NCI-H774 (cell line): Measurements from ENCODE around the gene RBM10.

Source experiments
- DNase-seq: peaks from one replicate; lab custom pipeline; 2025; lab: John Stamatoyannopoulos, UW

Gene RBM10

GRCh38 chrX:47198026-47198686 is 53.1 kb downstream of the RBM10 start:
- no peak for DNase-seq

GRCh38 chrX:47198687-47199080 is 53.7 kb downstream of the RBM10 start:
- DNase-seq = no peak

GRCh38 chrX:47199286-47199685 is 54.3 kb downstream of the RBM10 start:
- no peak for DNase-seq

- no peak for DNase-seq
Observed at GRCh38 chrX:47200385-47201150, 55.5 kb downstream of the RBM10 start.

- no peak for DNase-seq
Observed at GRCh38 chrX:47201345-47201944, 56.4 kb downstream of the RBM10 start.

- DNase-seq = no peak
Observed at GRCh38 chrX:47202316-47202715, 57.3 kb downstream of the RBM10 start.

DNA sequence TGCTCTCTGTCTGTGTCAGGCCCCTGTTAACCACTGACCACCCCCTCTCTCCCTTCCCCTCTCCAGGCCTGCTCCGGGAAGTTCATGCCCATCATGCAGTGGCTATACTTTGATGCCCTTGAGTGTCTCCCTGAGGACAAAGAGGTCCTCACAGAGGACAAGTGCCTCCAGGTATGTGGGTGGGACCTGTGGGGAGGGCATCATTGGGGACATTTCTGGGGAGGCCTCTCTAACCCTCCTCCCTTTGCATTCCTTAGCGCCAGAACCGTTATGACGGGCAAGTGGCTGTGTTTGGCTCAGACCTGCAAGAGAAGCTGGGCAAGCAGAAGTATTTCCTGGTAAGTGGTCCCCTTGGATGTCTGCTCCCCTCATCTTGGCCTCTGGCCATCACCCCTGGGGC is 57.9 kb downstream of the RBM10 start:
- no peak for DNase-seq

GRCh38 chrX:47204970-47205369 is 59.9 kb downstream of the RBM10 start:
- no peak for DNase-seq

- no peak for DNase-seq
Observed at GRCh38 chrX:47206316-47206715, 61.3 kb downstream of the RBM10 start.

DNA sequence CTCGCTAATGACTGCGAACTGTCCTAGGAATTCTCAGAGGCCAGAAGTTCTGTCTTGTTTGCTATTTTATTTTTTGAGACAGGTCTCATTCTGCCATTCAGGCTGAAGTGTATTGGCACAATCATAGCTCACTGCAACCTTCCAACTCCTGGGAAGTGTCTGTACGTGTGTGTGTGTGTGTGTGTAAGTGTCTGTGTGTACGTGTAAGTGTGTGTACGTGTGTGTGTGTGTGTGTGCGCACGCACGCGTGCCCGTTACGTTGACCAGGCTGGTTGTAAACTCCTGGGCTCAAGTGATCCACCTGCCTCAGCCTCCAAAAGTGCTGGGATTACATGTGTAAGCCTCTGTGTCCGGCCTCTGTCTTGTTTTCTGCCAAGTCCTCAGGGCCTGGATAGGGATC is 63.1 kb downstream of the RBM10 start:
- DNase-seq = no peak

- DNase-seq = no peak
Observed at GRCh38 chrX:47209508-47210238, 64.7 kb downstream of the RBM10 start.

GRCh38 chrX:47210661-47211425 is 65.8 kb downstream of the RBM10 start:
- no peak for DNase-seq

DNA sequence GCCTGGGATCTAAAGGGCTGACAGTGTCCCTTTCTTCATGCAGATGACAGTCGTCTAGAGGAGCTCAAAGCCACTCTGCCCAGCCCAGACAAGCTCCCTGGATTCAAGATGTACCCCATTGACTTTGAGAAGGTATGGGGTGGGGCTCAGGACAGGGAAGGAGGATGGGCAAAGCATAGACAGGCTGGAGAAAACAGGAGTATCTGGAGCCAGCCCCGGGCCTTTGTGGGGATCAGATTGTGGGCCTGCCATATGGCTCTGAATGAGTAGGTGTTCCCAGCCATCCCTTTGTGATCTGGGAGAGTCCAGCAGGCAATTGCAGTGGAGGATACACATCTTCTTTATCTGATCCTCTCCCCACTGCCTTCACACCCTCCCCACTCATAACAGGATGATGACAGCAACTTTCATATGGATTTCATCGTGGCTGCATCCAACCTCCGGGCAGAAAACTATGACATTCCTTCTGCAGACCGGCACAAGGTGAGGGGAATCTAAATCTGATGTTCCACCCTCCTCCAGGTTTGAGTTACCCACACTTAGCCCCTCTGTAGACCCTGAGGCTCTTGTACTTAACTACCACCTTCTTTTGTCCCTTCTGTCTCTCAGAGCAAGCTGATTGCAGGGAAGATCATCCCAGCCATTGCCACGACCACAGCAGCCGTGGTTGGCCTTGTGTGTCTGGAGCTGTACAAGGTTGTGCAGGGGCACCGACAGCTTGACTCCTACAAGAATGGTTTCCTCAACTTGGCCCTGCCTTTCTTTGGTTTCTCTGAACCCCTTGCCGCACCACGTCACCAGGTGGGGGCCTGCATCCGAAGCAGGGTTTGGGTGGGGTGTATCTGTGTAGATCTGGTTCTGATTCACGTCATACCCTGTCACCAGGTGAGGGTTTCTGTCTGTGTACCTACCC is 67.6 kb downstream of the RBM10 start:
- DNase-seq = no peak

GRCh38 chrX:47214435-47215077 is 69.5 kb downstream of the RBM10 start:
- DNase-seq = no peak

- no peak for DNase-seq
Observed at GRCh38 chrX:47215291-47215900, 70.4 kb downstream of the RBM10 start.

GRCh38 chrX:47216393-47216925 is 71.4 kb downstream of the RBM10 start:
- DNase-seq = no peak

DNA sequence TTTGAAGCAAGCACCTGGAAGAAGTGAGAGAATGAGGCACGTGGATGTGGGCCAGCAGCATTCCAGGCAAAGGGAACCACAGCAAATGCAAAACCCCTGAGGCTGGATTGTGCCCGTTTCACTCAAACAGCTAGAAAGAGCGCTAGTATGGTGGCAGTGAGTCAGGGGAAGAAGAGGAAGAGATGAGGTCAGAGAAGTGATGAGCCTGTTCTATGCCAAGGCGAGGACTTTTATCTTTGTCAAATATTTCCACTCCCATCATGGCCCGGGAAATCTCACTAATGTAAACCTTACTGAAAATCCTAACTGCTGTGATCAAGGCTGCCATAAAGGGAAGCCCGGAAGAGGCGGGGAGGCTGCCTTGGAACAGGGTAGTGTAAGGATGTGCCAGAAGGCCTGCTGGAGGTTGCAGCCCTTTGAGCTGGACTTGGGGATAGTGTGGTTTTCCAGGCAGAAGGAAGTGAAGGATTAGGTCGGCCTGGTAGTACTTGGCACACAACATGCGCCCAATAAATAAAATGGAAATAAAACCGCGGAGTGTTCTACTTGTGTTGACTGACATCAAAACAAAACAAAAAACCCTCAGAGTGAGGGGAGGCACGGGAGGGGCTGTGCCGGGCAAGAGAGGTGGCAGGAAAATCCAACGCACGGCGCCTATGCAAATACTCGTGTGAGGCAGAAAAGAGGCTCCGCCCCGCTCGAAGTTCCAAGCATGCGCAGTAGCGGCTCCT is 72.3 kb downstream of the RBM10 start:
- DNase-seq = no peak

GRCh38 chrX:47217852-47218279 is 72.8 kb downstream of the RBM10 start:
- DNase-seq = peak; percentile 94
